Measurements from ENCODE around the gene PRRC1.

DNA sequence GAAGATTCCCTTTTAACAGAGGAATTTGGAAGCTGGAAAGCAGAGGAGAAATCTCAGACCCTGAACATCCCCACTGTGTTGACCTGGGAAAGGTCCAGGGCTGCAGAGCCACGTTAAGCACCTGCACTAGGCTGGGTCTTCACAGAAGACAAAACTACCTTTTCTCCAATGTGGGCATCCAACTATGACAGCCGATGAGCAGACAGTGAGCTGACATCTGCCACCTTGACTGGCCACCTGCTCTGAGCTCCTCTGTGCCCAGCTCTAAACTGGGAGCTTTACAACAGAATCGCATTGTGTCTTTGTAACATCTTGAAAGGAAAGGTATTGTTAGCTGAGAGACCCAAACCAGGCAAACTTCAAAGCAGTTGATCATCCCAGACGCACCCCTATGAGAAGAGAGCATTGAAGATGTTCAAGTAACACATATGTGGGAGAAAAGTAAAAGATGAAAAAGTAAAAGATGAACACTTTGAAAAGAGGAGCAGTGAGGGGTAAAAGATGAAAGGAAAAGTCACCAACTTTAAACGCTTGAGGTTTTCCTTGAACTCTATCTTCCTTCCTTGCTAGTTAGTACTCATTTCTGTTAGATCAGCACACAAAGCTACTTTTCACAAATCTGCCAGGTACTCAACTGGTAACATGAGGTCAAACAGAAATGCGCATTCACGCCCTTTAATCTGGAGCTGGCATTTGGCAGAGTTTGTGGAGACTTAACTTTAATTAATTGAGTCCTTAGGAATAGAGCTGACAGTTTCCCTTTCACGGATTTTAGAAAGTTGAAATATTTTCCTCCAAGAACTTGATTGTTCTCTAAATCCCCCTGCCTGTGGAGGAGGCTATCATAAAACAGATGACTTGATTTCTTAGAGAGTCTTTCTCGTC, 78.3 kb downstream of the PRRC1 start:
- TF ChIP-seq, protein P1, sequence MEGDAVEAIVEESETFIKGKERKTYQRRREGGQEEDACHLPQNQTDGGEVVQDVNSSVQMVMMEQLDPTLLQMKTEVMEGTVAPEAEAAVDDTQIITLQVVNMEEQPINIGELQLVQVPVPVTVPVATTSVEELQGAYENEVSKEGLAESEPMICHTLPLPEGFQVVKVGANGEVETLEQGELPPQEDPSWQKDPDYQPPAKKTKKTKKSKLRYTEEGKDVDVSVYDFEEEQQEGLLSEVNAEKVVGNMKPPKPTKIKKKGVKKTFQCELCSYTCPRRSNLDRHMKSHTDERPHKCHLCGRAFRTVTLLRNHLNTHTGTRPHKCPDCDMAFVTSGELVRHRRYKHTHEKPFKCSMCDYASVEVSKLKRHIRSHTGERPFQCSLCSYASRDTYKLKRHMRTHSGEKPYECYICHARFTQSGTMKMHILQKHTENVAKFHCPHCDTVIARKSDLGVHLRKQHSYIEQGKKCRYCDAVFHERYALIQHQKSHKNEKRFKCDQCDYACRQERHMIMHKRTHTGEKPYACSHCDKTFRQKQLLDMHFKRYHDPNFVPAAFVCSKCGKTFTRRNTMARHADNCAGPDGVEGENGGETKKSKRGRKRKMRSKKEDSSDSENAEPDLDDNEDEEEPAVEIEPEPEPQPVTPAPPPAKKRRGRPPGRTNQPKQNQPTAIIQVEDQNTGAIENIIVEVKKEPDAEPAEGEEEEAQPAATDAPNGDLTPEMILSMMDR (IDR thresholded peaks at IDR 0.05): no peak
- TF ChIP-seq POLR2A (IDR thresholded peaks at IDR 0.05): no peak

Data from vagina (tissue), 2 donors.